HepG2 (cell line): Measurements from ENCODE around the gene HOXC11. TPM values are rescaled to one million over a fixed set of nuclear protein-coding genes. Genes with fewer than 3 reads are reported as not detected.
A peak's percentile ranks its signal among the peaks of the same experiment; 100 is the strongest.

ENCODE experiments used
- ATAC-seq: fragments of 200-7000 bp; cut with Tn5 transposase; 3 replicates; pipeline ENCODE4 v1.9.1; 2020; ENCODE audit warnings: mild to moderate bottlenecking, moderate library complexity
- BruUV-seq: library from RNA; stranded (reverse); fragments of 400-500 nt; replicated peaks from 2 replicates; lab custom pipeline; 2021; lab: Mats Ljungman, UMichigan
- CTCF ChIA-PET: fragments of 300-600 bp; formaldehyde crosslinking; extraction: SDS; loops from one replicate; lab custom pipeline; 2021; ENCODE audit warnings: low total read pairs, inconsistent platforms, low intra/inter-chr PET ratio; lab: Yijun Ruan, JAX
- POLR2A ChIA-PET: fragments of 350-600 bp; sonication (Branson Sonifier 250); formaldehyde crosslinking; loops from one replicate; lab custom pipeline; 2020; ENCODE audit warnings: antibody characterized with exemption, inconsistent platforms; lab: Yijun Ruan, JAX
- DNase-seq: peaks from one replicate; pipeline ENCODE4 v3.0.0-alpha.2; 2015; ENCODE audit warnings: low spot score
- FAIRE-seq: peaks from 3 replicates; lab custom pipeline; 2011; peaks lifted over from hg19 to GRCh38; lab: Jason Lieb, UNC
- H2AFZ ChIP-seq: one replicate; pipeline ENCODE4 v1.6.1; 2011; ENCODE audit warnings: low read length, inconsistent platforms
- H3K27ac ChIP-seq: fragments of 300-600 bp; 3 replicates; pipeline ENCODE4 v1.8.0; 2011; ENCODE audit warnings: mixed run types, mild to moderate bottlenecking, mixed read lengths, low read length, inconsistent platforms; ENCODE audit not compliant: insufficient read depth; ENCODE audit errors: extremely low read length
- H3K27me3 ChIP-seq, 2 experiments: fragments of 200-600 bp in 1 of 2; 2 replicates in 1 of 2; 3 replicates in 1 of 2; pipeline versions ENCODE4 v1.6.0 to v1.8.0; 2011; ENCODE audit warnings: low read length in 2 of 2, mild to moderate bottlenecking in 2 of 2, moderate library complexity in 2 of 2, inconsistent platforms in 1 of 2; ENCODE audit not compliant: insufficient read depth in 2 of 2, control insufficient read depth in 1 of 2
- H3K36me3 ChIP-seq, 2 experiments: fragments of 200-600 bp in 1 of 2; replicated peaks in 1 of 2; 2 replicates in 1 of 2; 3 replicates in 1 of 2; pipeline versions ENCODE4 v1.5.1 to v1.8.0; 2011; ENCODE audit warnings: low read length in 2 of 2, inconsistent platforms in 1 of 2; ENCODE audit not compliant: insufficient read depth in 2 of 2, control insufficient read depth in 1 of 2
- H3K4me1 ChIP-seq: 2 replicates; pipeline ENCODE4 v1.5.1; 2012; ENCODE audit warnings: low read length, inconsistent platforms; ENCODE audit not compliant: insufficient read depth
- H3K4me2 ChIP-seq: 2 replicates; pipeline ENCODE4 v1.6.0; 2011; ENCODE audit warnings: low read depth, low read length, inconsistent platforms
- H3K4me3 ChIP-seq, 3 experiments: fragments of 200-600 bp in 1 of 3; sonication (generic), shearing (Covaris generic) in 1 of 3; replicated peaks in 1 of 3; 2 replicates each; pipeline ENCODE4 v1.5.1; 2011 to 2016; ENCODE audit warnings: low read length in 3 of 3, inconsistent platforms in 2 of 3, low read depth in 2 of 3, mild to moderate bottlenecking in 2 of 3, control low read depth in 1 of 3, mixed read lengths in 1 of 3; ENCODE audit not compliant: insufficient read depth in 1 of 3
- H3K79me2 ChIP-seq: one replicate; pipeline ENCODE4 v1.6.1; 2011; ENCODE audit warnings: low read length, inconsistent platforms; ENCODE audit not compliant: insufficient read depth
- H3K9ac ChIP-seq: 2 replicates; pipeline ENCODE4 v1.6.0; 2011; ENCODE audit warnings: mild to moderate bottlenecking, low read depth, low read length, inconsistent platforms; ENCODE audit not compliant: insufficient read depth
- H3K9me3 ChIP-seq: 2 replicates; pipeline ENCODE4 v1.5.1; 2012; ENCODE audit warnings: mild to moderate bottlenecking, low read length
- H4K20me1 ChIP-seq: 2 replicates; pipeline ENCODE4 v1.6.0; 2011; ENCODE audit warnings: inconsistent platforms, mild to moderate bottlenecking, low read length, moderate library complexity; ENCODE audit not compliant: insufficient read depth
- CBX2 ChIP-seq, 2 experiments: fragments of 200-600 bp in 1 of 2; sonication (generic); formaldehyde crosslinking in 1 of 2; IDR thresholded peaks; 2 replicates each; pipeline versions ENCODE4 v1.7.0 to v1.8.1; 2018 to 2022; ENCODE audit warnings: low read depth in 2 of 2, low read length in 1 of 2, mild to moderate bottlenecking in 1 of 2, missing genetic modification reagents in 1 of 2
- EZH2 ChIP-seq: conservative IDR thresholded peaks from 2 replicates; pipeline ENCODE4 v1.6.1; 2012; ENCODE audit warnings: mild to moderate bottlenecking, low read depth, low read length, moderate library complexity
- ZNF549 ChIP-seq: sonication (generic); formaldehyde crosslinking; IDR thresholded peaks from 2 replicates; pipeline ENCODE4 v1.5.0; 2020; ENCODE audit warnings: missing genetic modification reagents
- ZNF777 ChIP-seq: sonication (generic); formaldehyde crosslinking; IDR thresholded peaks from 2 replicates; pipeline ENCODE4 v1.4.0; 2020; ENCODE audit warnings: missing genetic modification reagents
- WGBS: methylation state at CpG from one replicate; pipeline ENCODE4 v1.1.6; 2017; ENCODE audit warnings: low lambda C conversion rate; 5-methylcytosine and 5-hydroxymethylcytosine counted together
- in situ Hi-C: cut with HindIII; loops from 2 replicates; pipeline ENCODE4 v1.10.0; 2017; ENCODE audit warnings: low pct_unique_long_range_greater_than_20kb; ENCODE audit not compliant: extremely low pct_ligation_motif_present
- intact Hi-C: fragments of 100-400 bp; cut with micrococcal nuclease; formaldehyde crosslinking; loops from one replicate; pipeline ENCODE4 v1.10.0; 2022; ENCODE audit not compliant: unreplicated experiment
- polyA plus RNA-seq, 8 experiments: library from polyadenylated mRNA; depleted of rRNA in 3 of 8; stranded (reverse) in 7 of 8; unstranded in 1 of 8; fragments of >200 nt; fragmentation: Illumina TruSeq in 4 of 8; extraction: Trizol in 4 of 8; gene quantifications; 2 replicates each; pipeline versions ENCODE4 v1.2.1 to v1.2.3, GENCODE V29; 2011 to 2016; ENCODE audit warnings: low read depth in 4 of 8, missing spikeins in 1 of 8, mixed read lengths in 1 of 8; ENCODE audit not compliant: insufficient read depth in 1 of 8
- total RNA-seq, 5 experiments: library from RNA; depleted of rRNA; stranded (reverse); fragments of >200 nt; fragmentation: Illumina TruSeq; extraction: Trizol; gene quantifications; 2 replicates each; pipeline ENCODE4 v1.2.3, GENCODE V29; 2016; ENCODE audit warnings: low read depth in 1 of 5

HOXC11 gene
- total and polyA plus RNA-seq, 2 of the 13 experiments (the other 11 are each of a cell fraction or from before 2014, with no cell fraction given): not detected

DNA sequence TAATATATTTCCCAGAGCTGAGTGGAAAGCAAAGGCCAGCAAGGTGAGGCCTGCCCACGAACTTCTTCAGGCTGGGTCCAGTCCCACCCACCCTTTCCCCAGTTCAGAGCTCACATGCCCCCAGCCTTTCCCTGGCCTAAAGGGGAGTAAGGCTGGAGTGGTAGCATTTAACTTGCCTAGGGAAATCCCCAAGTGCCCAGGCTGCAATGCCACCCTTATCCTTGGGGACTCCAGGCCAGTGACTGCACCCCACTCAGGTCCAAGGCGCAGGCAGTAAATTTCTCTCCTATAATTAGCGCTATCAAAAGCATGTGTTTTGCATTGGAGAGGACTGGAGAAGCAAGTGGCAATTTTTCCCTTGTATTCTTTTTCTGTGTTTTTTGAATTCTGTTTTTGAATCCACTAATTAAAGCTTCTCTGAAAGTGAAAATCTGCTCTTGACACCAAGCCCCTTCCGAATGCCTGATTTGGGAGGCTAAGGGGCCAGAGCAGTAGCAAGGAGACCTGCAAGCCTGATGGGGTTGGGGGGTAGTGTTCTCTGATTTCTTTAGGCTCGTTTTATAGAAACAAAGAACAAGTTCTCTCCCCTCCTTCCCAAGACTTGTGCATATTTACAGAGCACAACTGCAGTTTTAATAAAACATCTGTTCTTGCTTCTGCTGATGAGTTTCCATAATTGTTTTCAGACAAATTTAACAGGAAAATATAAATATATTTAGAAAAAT lies 51.8 kb downstream of the HOXC11 start:
- intact Hi-C loops: no loop called here
- H2AFZ ChIP-seq: no peak overlapping the region
- FAIRE-seq (no peak), ATAC-seq (no peak), DNase-seq (no peak)
- peaks cover 2 to 78% of the 10 kb centered on the region in 2 experiments; a peak in 4 of 5 replicates for H3K27me3 ChIP-seq
- 29% methylated on average over 5 of the region's 5 CpGs for WGBS
- H3K36me3 ChIP-seq: no peaks in the 10 kb centered on the region
- in situ Hi-C loops: no loop called here
- POLR2A ChIA-PET: no interaction called here
- TF ChIP-seq CBX2 (IDR thresholded peaks at IDR 0.05; ENCODE audit: low read depth, low read length) (0 out of 2 replicates have a peak, but pooled peaks have one; percentile 25), CBX2 (CRISPR knock-in tag; IDR thresholded peaks at IDR 0.05; ENCODE audit: low read depth) (no peak), ZNF549 (CRISPR knock-in tag) (no peak)
- H3K4me2 ChIP-seq: no peak overlapping the region
- H3K4me3 ChIP-seq: no peak overlapping the region
- no peaks in the 10 kb centered on the region for H4K20me1 ChIP-seq
- H3K9me3 ChIP-seq: no peaks in the 10 kb centered on the region
- no peaks in the 10 kb centered on the region for H3K4me1 ChIP-seq
- CTCF ChIA-PET: no interaction called here
- BruUV-seq: no TSS peak
- H3K9ac ChIP-seq: no peak overlapping the region
- H3K79me2 ChIP-seq: no peaks in the 10 kb centered on the region
- H3K27ac ChIP-seq: no peak overlapping the region

DNA sequence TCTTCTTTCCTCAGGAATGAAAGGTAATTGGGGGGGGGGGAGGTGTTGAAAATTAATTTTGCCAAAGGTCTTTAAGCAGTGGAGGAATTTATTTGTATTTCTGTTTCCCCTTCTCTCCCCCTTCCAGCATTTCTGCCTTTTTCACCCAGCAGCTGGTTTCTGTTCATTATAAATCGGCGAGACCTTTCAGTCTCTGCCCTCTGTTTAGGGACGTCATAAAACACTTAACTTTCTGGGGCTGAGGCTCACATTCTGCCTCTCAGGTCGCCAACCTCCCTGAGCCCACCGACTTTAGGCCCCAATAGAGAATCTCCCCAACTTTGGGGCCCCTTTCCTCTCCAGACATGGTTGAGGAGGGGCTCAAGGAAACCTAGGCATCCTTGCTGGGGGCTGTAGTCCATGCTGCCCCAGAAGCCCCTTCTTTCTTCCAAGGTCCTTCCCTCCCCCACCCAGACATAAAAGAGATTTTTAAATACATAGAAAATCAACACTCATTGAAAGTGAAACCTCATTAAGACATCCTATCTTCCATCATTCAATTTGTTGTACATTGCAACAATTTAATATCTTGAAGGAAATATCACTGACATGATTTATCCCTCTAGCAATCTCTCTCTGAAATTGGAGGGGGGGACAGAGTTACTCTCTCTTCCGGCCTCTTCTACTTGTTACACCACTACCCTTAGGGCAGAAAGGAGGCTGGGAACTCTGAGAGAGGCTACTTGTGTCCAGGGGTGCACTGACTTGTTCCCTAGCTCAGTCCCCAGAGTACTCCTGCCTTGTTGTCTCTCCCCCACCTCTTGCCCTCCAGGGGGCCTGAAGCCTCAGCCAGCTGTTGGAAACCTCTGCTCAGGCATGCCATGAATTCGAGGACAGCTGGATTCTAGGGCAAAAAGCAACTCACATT lies 52.8 kb downstream of the HOXC11 start:
- in situ Hi-C loops: no loop called here
- CTCF ChIA-PET: no interaction called here
- intact Hi-C loops: no loop called here

More for the DNA sequence above, 52.8 kb downstream of the HOXC11 start:
- Histone ChIP-seq H3K9ac (no peak overlapping the region), H3K27me3 (peaks cover 4 to 84% of the 10 kb centered on the region in 2 experiments; a peak in 4 of 5 replicates), H3K4me1 (no peaks in the 10 kb centered on the region), H3K9me3 (no peaks in the 10 kb centered on the region), H3K4me2 (no peak overlapping the region), H3K4me3 (no peak overlapping the region), H3K36me3 (no peaks in the 10 kb centered on the region), H2AFZ (no peak overlapping the region), H3K27ac (no peak overlapping the region)
- 4% methylated on average over 7 of the region's 7 CpGs for WGBS
- ATAC-seq: 0 out of 3 replicates have a peak, but pooled peaks have one; percentile 36
- no peak for FAIRE-seq
- no peak for DNase-seq
- BruUV-seq: no TSS peak
- TF ChIP-seq EZH2 (peak; percentile 6; the same call in 1 of the 2 replicates), ZNF777 (no peak)
- TF ChIP-seq, all 625 proteins: peak for 1
- POLR2A ChIA-PET: no interaction called here
- Histone ChIP-seq H3K79me2 (no peaks in the 10 kb centered on the region), H4K20me1 (no peaks in the 10 kb centered on the region)
